Skin epidermis (tissue), 12 donors: ENCODE measurements around the gene KCNMA1.
A peak's percentile ranks its signal among the peaks of the same experiment; 100 is the strongest.

Experiments used
- H3K27ac ChIP-seq, 21 experiments: fragments of 200-600 bp; sonication (generic) in 11 of 21; one replicate each; pipeline ENCODE4 v1.5.0; 2020; ENCODE audit warnings: mild to moderate bottlenecking in 3 of 21, inconsistent platforms in 2 of 21, moderate library complexity in 2 of 21
- H3K4me3 ChIP-seq, 7 experiments: fragments of 200-600 bp; sonication (generic) in 2 of 7; one replicate each; pipeline ENCODE4 v1.5.0; 2020; ENCODE audit warnings: inconsistent platforms in 2 of 7, mild to moderate bottlenecking in 2 of 7, moderate library complexity in 1 of 7

KCNMA1 gene

GRCh38 chr10:77081481-77081891, 556.1 kb downstream of the KCNMA1 start:
- H3K27ac ChIP-seq, result no peak overlapping the region

GRCh38 chr10:77080361-77081027, 557.1 kb downstream of the KCNMA1 start:
- Histone ChIP-seq H3K4me3 (no peak overlapping the region), H3K27ac (no peak overlapping the region)

More at GRCh38 chr10:77081481-77081891, 556.1 kb downstream of the KCNMA1 start:
- no peak overlapping the region for H3K4me3 ChIP-seq

- Histone ChIP-seq H3K27ac (no peak overlapping the region), H3K4me3 (no peak overlapping the region)
Observed at GRCh38 chr10:77079592-77080300, 557.9 kb downstream of the KCNMA1 start.

DNA sequence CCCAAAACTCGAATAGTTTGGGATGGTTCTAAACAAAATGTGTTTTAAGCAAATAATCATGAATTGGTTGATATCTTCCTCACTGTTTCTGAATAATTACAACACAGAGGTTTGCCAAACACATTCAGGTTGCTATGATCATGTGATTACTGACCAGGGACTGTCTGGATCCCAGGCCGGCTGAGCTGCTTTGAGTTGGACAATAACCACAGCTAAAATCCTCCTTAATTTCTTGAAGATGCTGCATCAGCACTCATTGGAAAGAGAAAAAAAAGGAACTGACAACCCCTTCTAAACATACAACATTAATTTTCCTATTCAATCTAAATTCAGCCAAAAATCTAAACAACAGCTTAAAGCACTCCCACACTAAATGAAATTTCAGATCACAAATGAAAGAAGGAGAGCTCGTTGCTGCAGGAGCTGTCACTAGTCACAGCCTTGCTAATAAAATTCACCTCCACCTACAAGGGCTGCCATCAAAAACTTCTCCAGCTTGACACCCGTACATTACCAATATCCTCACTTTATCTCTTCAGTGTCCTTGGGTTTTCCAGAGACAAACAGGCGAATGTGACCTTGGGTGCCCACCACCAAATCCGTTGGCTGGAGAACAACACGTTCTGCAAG, 560.2 kb downstream of the KCNMA1 start:
- no peak overlapping the region for H3K4me3 ChIP-seq
- no peak overlapping the region for H3K27ac ChIP-seq

DNA sequence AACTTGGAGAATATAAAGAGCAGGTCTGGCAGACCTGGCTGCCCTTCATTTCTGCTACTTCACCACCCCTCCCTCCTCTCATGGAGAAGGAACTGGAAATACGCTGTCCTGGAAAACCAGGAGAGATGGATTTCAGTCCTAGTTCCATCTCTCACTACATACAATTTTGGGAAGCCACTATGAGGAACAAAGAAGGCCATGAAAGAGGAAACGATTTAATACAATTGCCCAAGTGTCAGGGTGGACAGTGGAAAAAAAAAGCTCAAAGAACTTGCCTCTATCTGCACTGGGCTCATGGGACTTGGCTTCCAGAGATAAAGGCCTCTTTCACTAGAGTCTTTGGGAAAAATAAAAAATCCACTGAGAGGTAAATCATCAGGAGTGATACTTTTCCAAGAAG, 561.7 kb downstream of the KCNMA1 start:
- Histone ChIP-seq H3K4me3 (no peak overlapping the region), H3K27ac (no peak overlapping the region)

DNA sequence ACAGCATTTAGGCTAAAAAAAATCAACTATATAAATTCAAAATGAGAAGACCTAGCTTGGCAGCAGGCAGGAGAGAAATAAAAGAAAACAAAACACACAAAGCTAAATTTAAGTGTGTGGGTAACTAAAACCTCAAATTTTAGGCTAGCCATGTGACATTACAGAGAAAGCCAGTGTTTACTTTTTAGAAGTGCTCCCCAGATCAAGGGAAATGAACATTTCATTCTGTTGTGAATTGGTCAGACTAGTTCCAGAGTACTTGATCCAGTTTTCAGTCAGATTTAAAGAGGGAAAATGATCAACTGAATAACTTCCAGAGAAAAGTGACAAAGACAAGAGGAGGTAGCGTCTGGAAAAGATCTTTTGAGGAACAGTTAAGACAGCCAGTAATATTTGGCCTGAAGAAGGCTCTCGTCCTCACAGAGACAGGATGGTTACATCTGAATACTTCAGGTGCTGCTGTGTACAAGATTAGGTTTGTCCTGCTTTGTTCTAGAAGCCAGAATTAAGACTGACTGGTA, 563.4 kb downstream of the KCNMA1 start:
- H3K4me3 ChIP-seq, result no peak overlapping the region
- H3K27ac ChIP-seq, result no peak overlapping the region

GRCh38 chr10:77073663-77073960, 564.0 kb downstream of the KCNMA1 start:
- Histone ChIP-seq H3K27ac (peak overlapping the region in 2 of 21 experiments; percentile 20 to 25), H3K4me3 (no peak overlapping the region)

- Histone ChIP-seq H3K4me3 (no peak overlapping the region), H3K27ac (peak overlapping the region in 4 of 21 experiments; percentile 3 to 29 (median 16))
Observed at GRCh38 chr10:77072836-77073662, 564.6 kb downstream of the KCNMA1 start.

- H3K27ac ChIP-seq, result peak overlapping the region in 1 of 21 experiments; percentile 28
- H3K4me3 ChIP-seq, result no peak overlapping the region
Observed at GRCh38 chr10:77072361-77072835, 565.2 kb downstream of the KCNMA1 start.

- Histone ChIP-seq H3K4me3 (no peak overlapping the region), H3K27ac (peak overlapping the region in 2 of 21 experiments; percentile 28 to 55)
Observed at GRCh38 chr10:77071956-77072355, 565.7 kb downstream of the KCNMA1 start.

DNA sequence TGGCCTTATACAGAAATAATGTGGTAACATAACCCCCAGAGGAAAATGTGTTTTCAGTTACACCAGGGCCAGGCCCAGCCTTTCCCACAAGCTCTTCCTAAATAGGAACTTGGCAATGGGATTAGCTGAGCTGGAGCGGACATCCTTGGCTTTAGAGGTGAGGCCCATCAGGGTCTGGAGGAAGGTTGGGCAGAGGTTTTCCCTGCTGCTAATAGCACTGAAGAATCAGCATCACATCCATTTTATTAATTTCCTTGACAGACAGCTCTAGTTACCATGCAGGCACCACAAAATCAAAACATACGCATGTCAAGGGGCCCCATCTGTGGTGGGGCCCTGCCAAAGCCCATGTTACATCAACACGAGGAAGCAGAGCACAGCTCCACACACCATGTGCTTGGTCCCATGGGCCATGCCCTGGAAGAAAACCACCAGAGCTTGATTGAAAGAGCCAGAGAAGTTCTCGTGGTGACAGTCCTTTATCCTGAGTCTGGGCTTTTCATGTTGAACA, 566.6 kb downstream of the KCNMA1 start:
- H3K4me3 ChIP-seq, result no peak overlapping the region
- H3K27ac ChIP-seq, result no peak overlapping the region

- H3K27ac ChIP-seq, result peak overlapping the region in 2 of 21 experiments; percentile 3 to 16
- H3K4me3 ChIP-seq, result no peak overlapping the region
Observed at GRCh38 chr10:77070346-77070745, 567.3 kb downstream of the KCNMA1 start.

DNA sequence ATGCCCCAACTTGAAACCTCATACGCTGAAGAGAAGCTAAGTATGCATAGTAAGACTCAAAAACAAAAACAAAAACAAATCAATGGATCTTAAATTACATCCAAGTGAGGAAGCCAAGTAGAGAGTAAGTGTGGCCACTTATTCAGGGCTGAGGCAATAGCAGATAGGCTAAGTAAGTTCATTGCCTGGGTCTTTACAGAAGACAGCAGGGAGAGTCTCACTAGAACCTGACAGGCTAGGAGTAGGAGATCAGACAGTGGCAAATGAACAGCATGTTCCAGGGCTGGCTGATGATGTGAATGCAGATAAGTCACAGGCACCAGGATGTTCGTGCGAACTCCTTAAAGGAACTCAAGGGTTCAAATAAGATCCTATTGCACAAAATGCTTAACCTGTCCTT, 568.6 kb downstream of the KCNMA1 start:
- H3K27ac ChIP-seq, result no peak overlapping the region
- no peak overlapping the region for H3K4me3 ChIP-seq

DNA sequence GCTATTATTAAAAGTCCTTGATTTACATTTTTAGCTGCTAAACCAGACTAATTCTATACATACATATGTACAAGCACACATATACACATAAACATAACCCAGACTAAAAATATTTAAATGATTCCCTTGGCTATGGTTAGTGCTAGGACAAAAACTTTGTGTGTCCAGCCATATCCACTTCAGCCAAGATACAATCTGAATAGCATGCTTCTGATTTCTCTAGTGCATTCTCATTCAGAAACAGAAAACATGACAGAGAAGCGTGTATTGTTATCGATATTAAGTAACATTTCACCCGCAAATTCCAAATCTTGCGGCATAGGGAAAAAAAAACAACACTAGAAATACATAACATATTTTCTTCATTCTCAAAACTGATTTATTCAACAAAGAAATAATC, 569.3 kb downstream of the KCNMA1 start:
- no peak overlapping the region for H3K27ac ChIP-seq
- no peak overlapping the region for H3K4me3 ChIP-seq

DNA sequence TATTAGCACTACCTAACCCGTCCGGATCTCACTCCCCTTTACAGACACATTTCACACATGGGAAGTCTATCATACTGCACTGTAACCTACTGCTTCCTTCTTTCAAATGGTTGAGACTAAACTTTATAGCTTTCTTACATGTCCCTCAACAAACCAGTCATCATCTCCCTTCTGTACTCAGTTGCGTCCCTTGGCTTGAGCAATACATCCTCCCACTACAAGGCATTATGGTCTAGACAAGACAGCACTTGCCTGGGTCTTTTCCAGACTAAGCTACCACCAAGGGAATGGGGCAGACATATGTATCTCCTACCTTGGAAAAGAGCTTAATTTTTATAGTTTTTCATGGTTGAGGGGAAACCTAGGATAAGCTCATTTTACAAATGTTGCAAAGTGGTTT, 575.2 kb downstream of the KCNMA1 start:
- H3K4me3 ChIP-seq, result no peak overlapping the region
- H3K27ac ChIP-seq, result no peak overlapping the region

- Histone ChIP-seq H3K4me3 (no peak overlapping the region), H3K27ac (no peak overlapping the region)
Observed at GRCh38 chr10:77060913-77061312, 576.7 kb downstream of the KCNMA1 start.

DNA sequence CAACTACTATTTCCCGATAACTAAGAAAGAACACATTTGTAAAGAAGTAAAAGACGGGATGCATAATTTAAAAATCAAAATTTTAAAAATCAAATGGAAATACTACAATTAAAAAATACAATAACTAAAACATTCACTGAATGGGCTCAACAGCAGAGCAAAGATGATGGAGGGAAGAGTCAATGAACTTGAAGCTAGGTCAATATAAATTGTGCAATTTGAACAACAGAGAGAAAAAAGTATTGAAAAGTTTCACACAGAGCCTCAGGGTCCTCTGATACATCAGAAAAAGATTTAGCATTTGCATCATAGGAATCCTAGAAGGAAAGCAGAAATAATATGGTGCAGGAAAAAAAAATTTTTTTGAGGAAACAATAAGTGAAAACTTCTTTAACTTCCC, 581.0 kb downstream of the KCNMA1 start:
- H3K27ac ChIP-seq, result no peak overlapping the region
- H3K4me3 ChIP-seq, result no peak overlapping the region

DNA sequence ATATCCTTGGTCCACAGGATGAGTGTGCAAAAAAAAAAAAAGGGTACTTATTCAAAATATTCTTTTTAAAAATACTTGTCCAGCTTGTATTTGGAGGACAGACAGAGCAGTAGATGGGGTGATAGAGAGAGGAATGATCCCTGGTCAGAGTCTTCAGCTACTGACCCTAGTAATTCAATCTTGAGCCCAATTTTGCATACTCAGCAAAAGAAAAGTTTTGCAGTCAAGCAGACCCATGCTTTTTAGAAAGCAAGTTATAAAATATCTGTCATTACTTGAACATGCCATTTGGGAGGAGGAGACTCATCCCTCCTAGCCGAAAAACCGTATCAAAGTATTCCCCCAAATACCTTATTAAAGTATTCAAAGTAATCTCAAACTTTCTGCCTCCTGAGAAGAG, 585.0 kb downstream of the KCNMA1 start:
- Histone ChIP-seq H3K4me3 (no peak overlapping the region), H3K27ac (no peak overlapping the region)

DNA sequence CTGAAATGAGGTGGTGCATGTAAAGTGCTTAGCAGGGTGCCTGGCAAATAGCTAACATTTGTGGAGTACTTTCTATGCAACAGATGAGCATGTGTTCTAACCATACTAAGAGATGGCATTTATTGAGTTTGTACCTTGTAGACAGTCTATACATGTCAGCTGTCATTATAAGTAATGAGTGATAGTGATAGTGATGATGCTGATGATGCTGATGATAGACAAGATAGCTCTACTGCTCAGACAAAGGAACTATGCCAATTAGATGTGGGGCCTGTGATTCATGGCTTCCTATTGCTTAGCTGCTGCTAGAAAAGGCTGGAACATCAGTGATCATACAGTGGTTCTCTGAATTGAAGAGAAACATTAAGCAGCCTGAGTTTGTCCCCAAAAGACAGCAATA, 585.8 kb downstream of the KCNMA1 start:
- no peak overlapping the region for H3K27ac ChIP-seq

GRCh38 chr10:77049896-77050295, 587.7 kb downstream of the KCNMA1 start:
- peak overlapping the region in 1 of 21 experiments; percentile 19 for H3K27ac ChIP-seq
- H3K4me3 ChIP-seq, result no peak overlapping the region

More for the DNA sequence above, 585.8 kb downstream of the KCNMA1 start:
- no peak overlapping the region for H3K4me3 ChIP-seq
